SKM-1 treated with dmso at 0.1 percent for 144 hours (cell line): ENCODE measurements around the gene STK24.
"Not testable (repeated sequence)": the region's sequence is repeated elsewhere in the genome, so short reads cannot be mapped to it uniquely, and the experiment has no call there.

Experiments used
- DNase-seq: peaks from one replicate; lab custom pipeline; 2025; ENCODE audit not compliant: unreplicated experiment; lab: John Stamatoyannopoulos, UW

STK24 gene

GRCh38 chr13:98576963-98577835, at the start of gene STK24:
STK24 (minus strand) TSS chr13:98577107; CDS start chr13:98576786, 321 bp downstream.
- DNase-seq, result peak; percentile 52

GRCh38 chr13:98626298-98626935, 49.5 kb upstream of the STK24 start:
- no peak for DNase-seq

- not testable (repeated sequence) for DNase-seq
These were observed 47.7 kb upstream of the STK24 start for GRCh38 chr13:98624589-98624988.

GRCh38 chr13:98622931-98623331, 46.0 kb upstream of the STK24 start:
- DNase-seq, result no peak

- no peak for DNase-seq
These were observed 42.6 kb upstream of the STK24 start for GRCh38 chr13:98619556-98619955.

- not testable (repeated sequence) for DNase-seq
These were observed 38.7 kb upstream of the STK24 start for GRCh38 chr13:98615595-98615994.

GRCh38 chr13:98613591-98613990, 36.7 kb upstream of the STK24 start:
- DNase-seq, result no peak

GRCh38 chr13:98609756-98610155, 32.8 kb upstream of the STK24 start:
- no peak for DNase-seq

GRCh38 chr13:98606296-98606695, 29.4 kb upstream of the STK24 start:
- DNase-seq, result no peak

GRCh38 chr13:98599502-98600328, 22.8 kb upstream of the STK24 start:
- no peak for DNase-seq

- no peak for DNase-seq
These were observed 21.1 kb upstream of the STK24 start for GRCh38 chr13:98598043-98598442.

GRCh38 chr13:98595134-98595533, 18.2 kb upstream of the STK24 start:
- no peak for DNase-seq

- DNase-seq, result no peak
These were observed 15.4 kb upstream of the STK24 start for GRCh38 chr13:98592362-98592732.

- no peak for DNase-seq
These were observed 14.9 kb upstream of the STK24 start for GRCh38 chr13:98591721-98592361.

- DNase-seq, result not testable (repeated sequence)
These were observed 13.6 kb upstream of the STK24 start for GRCh38 chr13:98590471-98590870.

GRCh38 chr13:98589516-98589915, 12.6 kb upstream of the STK24 start:
- not testable (repeated sequence) for DNase-seq

GRCh38 chr13:98586400-98587345, 9.8 kb upstream of the STK24 start:
- DNase-seq, result no peak

- DNase-seq, result no peak
These were observed 9.0 kb upstream of the STK24 start for GRCh38 chr13:98585946-98586345.

- DNase-seq, result no peak
These were observed 8.5 kb upstream of the STK24 start for GRCh38 chr13:98585398-98585754.
